SK-N-SH treated with all-trans-retinoic acid at 6 μM for 48 hours (cell line): ENCODE measurements around the gene ITGA5.

Experiments
- CREB5 ChIP-seq: fragments of 250-450 bp; sonication (Bioruptor Pico); IDR thresholded peaks from 2 replicates; pipeline ENCODE4 v1.5.1; 2020; ENCODE audit warnings: low read depth, mild to moderate bottlenecking, moderate library complexity
- CSDC2 ChIP-seq: fragments of 250-450 bp; sonication (Bioruptor Pico); IDR thresholded peaks from 2 replicates; pipeline ENCODE4 v1.5.0; 2020; ENCODE audit warnings: mild to moderate bottlenecking, moderate library complexity
- CSRNP3 ChIP-seq: fragments of 250-450 bp; sonication (Bioruptor Pico); IDR thresholded peaks from 2 replicates; pipeline ENCODE4 v1.5.1; 2021; ENCODE audit warnings: mild to moderate bottlenecking, moderate library complexity
- ESRRG ChIP-seq: fragments of 250-450 bp; sonication (Bioruptor Pico); IDR thresholded peaks from 2 replicates; pipeline ENCODE4 v1.6.1; 2021; ENCODE audit warnings: mild to moderate bottlenecking
- OSR1 ChIP-seq: fragments of 250-450 bp; sonication (Bioruptor Pico); IDR thresholded peaks from 2 replicates; pipeline ENCODE4 v1.8.0; 2022; ENCODE audit warnings: moderate library complexity, mild to moderate bottlenecking, inconsistent platforms
- PATZ1 ChIP-seq: fragments of 250-450 bp; sonication (Bioruptor Pico); IDR thresholded peaks from 2 replicates; pipeline ENCODE4 v1.8.0; 2020; ENCODE audit warnings: mild to moderate bottlenecking, moderate library complexity, borderline replicate concordance
- POU6F1 ChIP-seq: fragments of 250-450 bp; sonication (Bioruptor Pico); IDR thresholded peaks from 2 replicates; pipeline ENCODE4 v1.8.0; 2021; ENCODE audit warnings: low read depth, mild to moderate bottlenecking, moderate library complexity, borderline replicate concordance
- TCF4 ChIP-seq: fragments of 250-450 bp; sonication (Bioruptor Pico); IDR thresholded peaks from 2 replicates; pipeline ENCODE4 v1.8.0; 2021; ENCODE audit warnings: mild to moderate bottlenecking, moderate library complexity, borderline replicate concordance
- TOX ChIP-seq: fragments of 250-450 bp; sonication (Bioruptor Pico); IDR thresholded peaks from 2 replicates; pipeline ENCODE4 v1.8.0; 2021; ENCODE audit warnings: mild to moderate bottlenecking, moderate library complexity, borderline replicate concordance
- ZFP3 ChIP-seq: fragments of 250-450 bp; sonication (Bioruptor Pico); IDR thresholded peaks from 2 replicates; pipeline ENCODE4 v1.5.0; 2020; ENCODE audit warnings: mild to moderate bottlenecking, moderate library complexity
- ZNF70 ChIP-seq: fragments of 450-650 bp; formaldehyde crosslinking; IDR thresholded peaks from 2 replicates; pipeline ENCODE4 v1.5.0; 2020; ENCODE audit warnings: mild to moderate bottlenecking, moderate library complexity

- no peak for TF ChIP-seq OSR1 (CRISPR knock-in tag)
- no peak for TF ChIP-seq TOX (CRISPR knock-in tag)
- no peak for TF ChIP-seq POU6F1
- TF ChIP-seq CSDC2 (CRISPR knock-in tag), result no peak
- no peak for TF ChIP-seq PATZ1 (CRISPR knock-in tag)
- TF ChIP-seq ESRRG (CRISPR knock-in tag), result no peak
- TF ChIP-seq CREB5 (CRISPR knock-in tag), result no peak
- no peak for TF ChIP-seq ZFP3
- TF ChIP-seq ZNF70 (CRISPR knock-in tag), result no peak
- TF ChIP-seq CSRNP3, result no peak
- no peak for TF ChIP-seq TCF4 (CRISPR knock-in tag)
Measured at GRCh38 chr12:54425702-54426101, 6.6 kb upstream of the ITGA5 start.
